ENCODE results near the gene CPE.

CPE gene

DNA sequence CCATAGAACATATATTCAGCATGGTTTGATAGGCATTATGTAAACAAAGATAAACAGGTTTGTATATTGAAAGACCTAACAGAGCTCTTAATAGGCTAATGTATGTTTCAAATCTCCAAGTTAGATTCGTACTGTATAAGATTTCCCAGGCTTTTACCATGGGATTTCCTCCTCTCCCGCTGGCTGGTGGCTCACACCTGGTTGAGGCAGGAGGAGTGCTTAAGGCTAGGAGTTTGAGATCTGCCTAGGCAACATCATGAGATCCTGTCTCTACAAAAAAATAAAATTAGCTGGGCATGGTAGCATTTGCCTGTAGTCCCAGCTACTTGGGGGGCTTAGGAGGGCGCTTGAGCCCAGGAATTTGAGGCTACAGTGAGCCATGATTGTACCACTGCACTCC, 5.4 kb downstream of the CPE start:
- no peak overlapping the region for H3K4me3 ChIP-seq (ENCODE audit: low read depth, low read length)
- DNase-seq (ENCODE audit: low read depth, low spot score), result no peak
- in situ Hi-C loops (cut with HindIII; ENCODE audit: low sequenced_read_pairs), result no loop called here
- TF ChIP-seq, protein P1, sequence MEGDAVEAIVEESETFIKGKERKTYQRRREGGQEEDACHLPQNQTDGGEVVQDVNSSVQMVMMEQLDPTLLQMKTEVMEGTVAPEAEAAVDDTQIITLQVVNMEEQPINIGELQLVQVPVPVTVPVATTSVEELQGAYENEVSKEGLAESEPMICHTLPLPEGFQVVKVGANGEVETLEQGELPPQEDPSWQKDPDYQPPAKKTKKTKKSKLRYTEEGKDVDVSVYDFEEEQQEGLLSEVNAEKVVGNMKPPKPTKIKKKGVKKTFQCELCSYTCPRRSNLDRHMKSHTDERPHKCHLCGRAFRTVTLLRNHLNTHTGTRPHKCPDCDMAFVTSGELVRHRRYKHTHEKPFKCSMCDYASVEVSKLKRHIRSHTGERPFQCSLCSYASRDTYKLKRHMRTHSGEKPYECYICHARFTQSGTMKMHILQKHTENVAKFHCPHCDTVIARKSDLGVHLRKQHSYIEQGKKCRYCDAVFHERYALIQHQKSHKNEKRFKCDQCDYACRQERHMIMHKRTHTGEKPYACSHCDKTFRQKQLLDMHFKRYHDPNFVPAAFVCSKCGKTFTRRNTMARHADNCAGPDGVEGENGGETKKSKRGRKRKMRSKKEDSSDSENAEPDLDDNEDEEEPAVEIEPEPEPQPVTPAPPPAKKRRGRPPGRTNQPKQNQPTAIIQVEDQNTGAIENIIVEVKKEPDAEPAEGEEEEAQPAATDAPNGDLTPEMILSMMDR (IDR thresholded peaks at IDR 0.05; ENCODE audit: low read depth, low read length), result no peak

DNA sequence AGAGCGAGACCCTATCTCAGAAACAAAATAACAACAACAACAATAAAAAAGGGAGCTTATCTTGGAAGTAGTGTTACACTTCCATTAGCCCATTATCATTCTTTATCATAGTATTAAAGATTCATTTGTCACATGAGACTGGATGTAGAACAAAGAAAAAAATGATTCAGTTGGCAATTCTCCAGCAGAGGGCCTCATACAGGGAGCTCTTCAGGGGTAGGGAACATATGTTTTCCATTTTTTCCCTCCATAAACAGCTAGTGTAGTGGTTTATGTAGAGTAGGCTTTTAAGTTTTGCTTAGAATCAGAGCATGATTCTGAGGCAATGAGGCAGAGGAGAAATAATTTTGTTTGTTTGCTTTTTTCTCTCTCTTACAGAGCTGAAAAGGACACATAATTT, 5.8 kb downstream of the CPE start:
- in situ Hi-C loops (cut with HindIII; ENCODE audit: low sequenced_read_pairs), result no loop called here
- TF ChIP-seq, protein P1 (IDR thresholded peaks at IDR 0.05; ENCODE audit: low read depth, low read length), result no peak
- DNase-seq (ENCODE audit: low read depth, low spot score), result peak; percentile 64
- no peak overlapping the region for H3K4me3 ChIP-seq (ENCODE audit: low read depth, low read length)

DNA sequence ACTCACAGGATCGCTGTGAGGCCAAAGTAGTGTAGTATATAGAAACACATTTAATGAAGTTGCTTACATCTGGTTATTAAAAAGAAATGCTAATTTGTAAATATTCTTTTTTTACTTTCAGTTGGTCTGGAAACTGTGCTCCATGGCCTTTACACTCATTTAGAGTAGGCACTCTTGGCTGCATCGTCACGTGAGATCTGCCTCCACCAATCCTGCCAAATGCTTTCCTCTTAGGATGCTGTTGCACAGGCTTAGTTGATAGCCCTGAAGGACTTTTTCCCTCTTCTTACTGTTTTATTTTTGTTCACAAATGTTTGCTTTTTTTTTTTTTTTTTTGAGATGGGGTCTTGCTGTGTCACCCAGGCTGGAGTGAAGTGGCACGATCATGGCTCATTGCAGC, 6.3 kb downstream of the CPE start:
- in situ Hi-C loops (cut with HindIII; ENCODE audit: low sequenced_read_pairs), result no loop called here
- DNase-seq (ENCODE audit: low read depth, low spot score), result no peak
- TF ChIP-seq, protein P1 (IDR thresholded peaks at IDR 0.05; ENCODE audit: low read depth, low read length), result no peak
- H3K4me3 ChIP-seq (ENCODE audit: low read depth, low read length), result no peak overlapping the region

DNA sequence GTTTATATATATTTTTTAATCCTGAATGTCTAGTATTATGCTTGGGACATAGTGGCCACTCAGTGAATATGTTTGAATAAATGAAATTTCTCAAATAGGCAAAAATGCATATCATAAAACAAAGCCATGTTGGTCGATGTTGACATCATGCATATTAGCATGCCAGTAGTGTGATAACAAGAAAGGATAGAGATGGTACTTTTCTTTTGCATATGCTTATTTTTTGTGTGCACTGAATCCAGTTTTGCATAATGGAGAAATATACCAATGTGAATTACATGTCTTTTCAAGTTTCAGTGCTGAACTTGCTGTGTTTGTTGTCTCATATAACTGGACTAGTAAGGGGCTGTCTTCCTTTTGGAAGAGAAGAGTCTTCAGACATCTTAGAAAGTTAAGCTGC, 7.5 kb downstream of the CPE start:
- H3K4me3 ChIP-seq (ENCODE audit: low read depth, low read length), result no peak overlapping the region
- TF ChIP-seq, protein P1 (IDR thresholded peaks at IDR 0.05; ENCODE audit: low read depth, low read length), result no peak
- in situ Hi-C loops (cut with HindIII; ENCODE audit: low sequenced_read_pairs), result no loop called here
- DNase-seq (ENCODE audit: low read depth, low spot score), result no peak

DNA sequence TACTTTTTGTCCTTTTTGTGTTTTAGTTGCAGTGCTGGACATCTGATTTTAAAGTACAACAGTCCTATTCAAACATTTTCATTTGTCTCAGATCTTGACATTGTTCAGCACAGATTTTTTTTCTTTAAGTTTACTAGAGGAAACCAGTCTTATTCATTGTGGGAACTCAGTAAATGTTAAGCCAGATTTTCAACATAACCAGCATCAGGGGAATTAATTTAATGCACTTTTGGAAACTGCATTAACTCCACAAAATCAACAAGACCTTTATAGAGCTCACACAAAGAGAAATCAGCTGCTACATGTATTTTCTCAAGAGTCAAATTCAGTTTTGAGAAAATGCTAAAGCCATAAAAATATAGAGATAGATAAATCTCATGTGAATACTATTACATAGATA, 9.9 kb downstream of the CPE start:
- DNase-seq (ENCODE audit: low read depth, low spot score), result no peak
- in situ Hi-C loops (cut with HindIII; ENCODE audit: low sequenced_read_pairs), result no loop called here
- no peak overlapping the region for H3K4me3 ChIP-seq (ENCODE audit: low read depth, low read length)
- TF ChIP-seq, protein P1 (IDR thresholded peaks at IDR 0.05; ENCODE audit: low read depth, low read length), result no peak

DNA sequence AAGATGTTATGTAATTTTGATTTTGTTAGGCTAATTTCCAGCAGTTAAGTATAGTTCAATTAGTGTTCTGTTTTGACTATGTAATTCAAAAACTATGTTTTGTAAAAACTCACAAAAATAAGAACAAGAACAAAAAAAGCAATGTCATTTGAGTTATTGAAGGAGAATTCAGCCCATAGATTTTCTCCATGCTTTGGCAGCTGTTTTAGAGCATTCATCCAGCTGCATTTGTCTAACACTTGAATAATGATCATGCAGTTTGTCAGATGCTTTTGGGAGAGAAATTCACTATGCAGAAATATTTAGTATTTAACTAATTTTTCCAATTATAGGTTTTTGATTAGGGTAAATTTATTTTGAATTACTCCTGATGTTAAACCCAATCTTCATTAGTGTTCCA, 14.2 kb downstream of the CPE start:
- H3K4me3 ChIP-seq (ENCODE audit: low read depth, low read length), result no peak overlapping the region
- in situ Hi-C loops (cut with HindIII; ENCODE audit: low sequenced_read_pairs), result no loop called here
- TF ChIP-seq, protein P1 (IDR thresholded peaks at IDR 0.05; ENCODE audit: low read depth, low read length), result no peak
- no peak for DNase-seq (ENCODE audit: low read depth, low spot score)

DNA sequence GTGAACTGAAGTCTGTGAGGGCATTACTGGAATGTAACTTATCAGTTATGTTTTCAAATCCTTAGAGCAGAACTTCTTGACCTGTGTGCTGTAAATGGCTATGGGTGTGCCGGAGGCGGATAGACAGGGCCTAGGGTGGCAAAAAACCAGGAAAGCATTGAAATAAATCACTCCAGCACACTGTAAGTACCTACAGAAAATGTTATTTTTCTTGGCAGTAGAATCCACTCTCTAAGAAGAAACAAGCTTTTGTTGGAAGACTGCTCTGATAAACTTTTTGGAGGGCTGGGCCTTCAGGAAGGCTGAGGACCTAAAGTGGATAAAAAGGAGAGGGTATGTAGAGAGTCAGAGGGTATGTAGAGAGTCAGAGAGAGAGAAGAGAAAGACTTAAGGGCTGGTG, 14.9 kb downstream of the CPE start:
- in situ Hi-C loops (cut with HindIII; ENCODE audit: low sequenced_read_pairs), result no loop called here
- TF ChIP-seq, protein P1 (IDR thresholded peaks at IDR 0.05; ENCODE audit: low read depth, low read length), result no peak
- peak; percentile 35 for DNase-seq (ENCODE audit: low read depth, low spot score)
- no peak overlapping the region for H3K4me3 ChIP-seq (ENCODE audit: low read depth, low read length)

All from astrocyte of the spinal cord (primary cell).